GM21367 (cell line): ENCODE data around the gene PCDH20.
"Not testable (repeated sequence)": the region's sequence is repeated elsewhere in the genome, so short reads cannot be mapped to it uniquely, and the experiment has no call there.

Experiments
- ATAC-seq: cut with Tn5 transposase; IDR thresholded peaks from one replicate; pipeline ENCODE4 v1.9.1; 2021; ENCODE audit not compliant: unreplicated experiment

Gene PCDH20, protein sequence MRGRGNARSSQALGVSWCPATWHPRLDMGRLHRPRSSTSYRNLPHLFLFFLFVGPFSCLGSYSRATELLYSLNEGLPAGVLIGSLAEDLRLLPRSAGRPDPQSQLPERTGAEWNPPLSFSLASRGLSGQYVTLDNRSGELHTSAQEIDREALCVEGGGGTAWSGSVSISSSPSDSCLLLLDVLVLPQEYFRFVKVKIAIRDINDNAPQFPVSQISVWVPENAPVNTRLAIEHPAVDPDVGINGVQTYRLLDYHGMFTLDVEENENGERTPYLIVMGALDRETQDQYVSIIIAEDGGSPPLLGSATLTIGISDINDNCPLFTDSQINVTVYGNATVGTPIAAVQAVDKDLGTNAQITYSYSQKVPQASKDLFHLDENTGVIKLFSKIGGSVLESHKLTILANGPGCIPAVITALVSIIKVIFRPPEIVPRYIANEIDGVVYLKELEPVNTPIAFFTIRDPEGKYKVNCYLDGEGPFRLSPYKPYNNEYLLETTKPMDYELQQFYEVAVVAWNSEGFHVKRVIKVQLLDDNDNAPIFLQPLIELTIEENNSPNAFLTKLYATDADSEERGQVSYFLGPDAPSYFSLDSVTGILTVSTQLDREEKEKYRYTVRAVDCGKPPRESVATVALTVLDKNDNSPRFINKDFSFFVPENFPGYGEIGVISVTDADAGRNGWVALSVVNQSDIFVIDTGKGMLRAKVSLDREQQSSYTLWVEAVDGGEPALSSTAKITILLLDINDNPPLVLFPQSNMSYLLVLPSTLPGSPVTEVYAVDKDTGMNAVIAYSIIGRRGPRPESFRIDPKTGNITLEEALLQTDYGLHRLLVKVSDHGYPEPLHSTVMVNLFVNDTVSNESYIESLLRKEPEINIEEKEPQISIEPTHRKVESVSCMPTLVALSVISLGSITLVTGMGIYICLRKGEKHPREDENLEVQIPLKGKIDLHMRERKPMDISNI

DNA sequence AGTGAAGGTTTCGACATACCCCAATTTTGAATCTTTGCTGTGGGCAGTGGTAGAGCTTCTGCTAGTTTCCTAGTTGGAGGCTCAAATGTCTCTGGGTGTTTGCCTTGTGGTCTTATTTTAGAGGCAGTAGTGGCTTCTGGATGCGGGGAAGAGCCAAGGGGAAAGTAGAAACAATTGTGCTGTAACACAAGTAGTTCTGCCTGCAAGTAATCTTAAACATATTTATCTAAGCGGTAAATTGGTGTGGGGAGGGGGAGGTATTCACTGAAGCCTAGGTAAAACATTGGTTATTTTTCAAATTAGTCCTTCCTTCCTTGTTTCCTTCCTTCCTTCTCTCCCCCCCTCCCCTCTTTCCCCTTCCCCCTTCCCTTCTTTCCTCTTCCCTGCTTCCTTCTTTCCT lies at the start of gene PCDH20:
TSS of gene PCDH20 (minus strand) at position 101 of the 400 bp plus-strand sequence. CDS start 691 bp downstream, outside the sequence.
- ATAC-seq: no peak

DNA sequence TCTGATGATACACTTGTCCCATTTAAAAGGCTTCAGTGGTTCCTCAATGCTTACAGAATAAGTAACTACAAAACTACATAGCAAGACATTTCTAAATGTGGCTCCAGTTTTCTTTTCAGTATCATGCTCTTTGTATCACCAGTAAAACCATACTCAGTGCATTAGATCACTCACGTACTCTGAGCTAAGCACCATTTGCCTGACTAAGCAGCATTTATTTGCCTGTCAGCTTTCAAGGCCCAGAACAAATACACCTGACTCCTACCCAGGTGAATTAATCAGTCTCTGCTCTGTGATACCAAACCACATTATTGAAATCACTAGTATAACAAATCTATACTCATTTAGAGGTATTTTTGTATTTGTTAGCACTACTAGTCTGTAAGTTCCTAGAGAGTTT lies 47.4 kb upstream of the PCDH20 start:
- no peak for ATAC-seq

- ATAC-seq: no peak
These were observed 37.5 kb upstream of the PCDH20 start for GRCh38 chr13:61453121-61453520.

DNA sequence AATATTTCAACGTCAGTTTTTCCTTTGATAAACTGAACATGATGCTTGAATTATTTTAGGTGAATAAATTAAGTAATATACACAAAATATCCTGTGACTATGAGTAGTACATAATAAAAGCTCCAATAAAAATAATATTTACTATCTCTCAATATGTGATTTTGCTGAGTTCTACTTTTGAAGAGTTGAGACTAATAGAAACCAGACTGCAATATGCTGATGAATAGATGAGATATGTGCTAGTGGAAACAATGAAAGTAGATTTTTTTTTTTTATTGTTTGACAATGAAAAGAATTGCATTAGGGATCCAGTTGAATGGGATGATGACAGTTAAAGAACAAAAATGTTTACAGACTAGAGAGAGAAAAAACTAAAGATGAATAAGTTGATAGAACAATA lies 16.4 kb upstream of the PCDH20 start:
- no peak for ATAC-seq

DNA sequence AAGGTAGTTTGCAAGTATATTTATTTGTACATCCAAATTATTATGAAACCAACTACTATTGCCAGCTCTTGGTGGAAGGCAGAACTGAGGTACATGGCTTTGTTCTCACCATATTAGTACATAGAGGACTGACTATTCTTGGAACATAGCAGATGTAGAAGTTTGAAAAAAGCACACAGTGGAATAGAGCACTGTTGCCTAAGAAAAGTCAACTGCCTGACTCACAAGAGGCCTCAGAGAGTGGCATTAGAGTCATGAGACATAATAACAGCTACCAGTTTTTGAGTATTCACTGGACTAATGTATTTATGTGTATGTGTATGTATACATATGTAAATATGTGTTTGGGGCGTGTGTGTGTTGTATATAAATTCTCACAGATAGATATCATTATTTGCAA lies 8.3 kb upstream of the PCDH20 start:
- ATAC-seq: no peak

- ATAC-seq: no peak
These were observed 1.5 kb upstream of the PCDH20 start for GRCh38 chr13:61417086-61417570.

- ATAC-seq: no peak
These were observed 459 bp downstream of the PCDH20 start for GRCh38 chr13:61415058-61415721.

DNA sequence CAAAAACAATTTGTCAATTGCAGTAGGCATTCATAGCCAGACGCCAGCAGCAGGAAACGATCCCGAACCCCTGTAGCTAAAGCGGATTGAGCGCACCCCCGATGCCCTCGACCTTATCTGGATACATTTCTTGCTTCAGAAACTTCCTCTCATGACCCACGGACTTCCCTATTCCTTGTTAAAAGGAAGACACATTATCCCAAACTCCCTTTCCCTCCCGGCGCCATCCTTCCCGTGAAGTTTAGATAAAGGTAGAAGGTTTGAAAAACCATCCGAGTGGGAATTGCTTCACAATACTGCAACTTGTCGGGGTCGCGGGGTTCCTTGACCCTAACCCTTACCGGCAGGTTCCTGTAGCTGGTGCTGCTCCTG lies 977 bp downstream of the PCDH20 start:
- no peak for ATAC-seq

DNA sequence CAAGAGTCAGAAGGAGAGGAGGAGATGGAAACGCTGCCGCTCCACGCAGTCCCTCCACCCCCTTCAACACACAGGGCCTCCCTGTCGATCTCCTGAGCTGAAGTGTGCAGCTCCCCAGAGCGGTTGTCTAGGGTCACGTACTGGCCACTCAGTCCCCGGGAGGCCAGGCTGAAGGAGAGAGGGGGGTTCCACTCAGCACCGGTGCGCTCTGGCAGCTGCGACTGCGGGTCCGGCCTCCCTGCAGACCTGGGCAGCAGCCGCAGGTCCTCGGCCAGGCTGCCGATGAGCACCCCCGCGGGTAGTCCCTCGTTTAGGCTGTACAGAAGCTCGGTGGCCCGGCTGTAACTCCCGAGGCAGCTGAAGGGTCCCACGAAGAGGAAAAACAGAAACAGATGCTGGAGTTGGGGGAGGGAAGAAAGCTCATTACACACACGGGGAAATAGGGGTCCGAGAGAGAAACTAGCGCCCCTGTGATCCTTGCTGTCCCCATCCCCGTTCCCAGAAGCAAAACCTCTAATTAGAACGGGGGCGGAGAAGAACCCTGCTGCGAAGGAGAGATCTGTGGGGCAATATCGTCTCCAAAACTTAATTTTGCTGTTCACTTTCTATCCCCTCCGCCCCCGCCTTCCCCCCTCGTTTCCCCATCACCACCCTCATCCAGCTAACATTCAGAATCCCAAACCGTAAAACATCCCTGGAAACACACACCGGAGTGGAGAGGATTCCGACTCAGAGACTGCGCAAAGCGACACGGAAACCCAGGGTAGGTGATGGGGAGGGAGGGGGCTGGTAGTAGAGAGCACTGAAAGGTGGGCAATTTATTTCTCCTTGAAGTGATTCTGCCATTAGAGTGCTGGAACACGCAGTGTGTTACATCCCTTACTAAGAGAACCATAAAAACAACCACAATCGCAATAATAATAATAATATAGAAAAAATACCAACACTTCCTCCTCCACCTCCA lies 1.8 kb downstream of the PCDH20 start:
- ATAC-seq: no peak

DNA sequence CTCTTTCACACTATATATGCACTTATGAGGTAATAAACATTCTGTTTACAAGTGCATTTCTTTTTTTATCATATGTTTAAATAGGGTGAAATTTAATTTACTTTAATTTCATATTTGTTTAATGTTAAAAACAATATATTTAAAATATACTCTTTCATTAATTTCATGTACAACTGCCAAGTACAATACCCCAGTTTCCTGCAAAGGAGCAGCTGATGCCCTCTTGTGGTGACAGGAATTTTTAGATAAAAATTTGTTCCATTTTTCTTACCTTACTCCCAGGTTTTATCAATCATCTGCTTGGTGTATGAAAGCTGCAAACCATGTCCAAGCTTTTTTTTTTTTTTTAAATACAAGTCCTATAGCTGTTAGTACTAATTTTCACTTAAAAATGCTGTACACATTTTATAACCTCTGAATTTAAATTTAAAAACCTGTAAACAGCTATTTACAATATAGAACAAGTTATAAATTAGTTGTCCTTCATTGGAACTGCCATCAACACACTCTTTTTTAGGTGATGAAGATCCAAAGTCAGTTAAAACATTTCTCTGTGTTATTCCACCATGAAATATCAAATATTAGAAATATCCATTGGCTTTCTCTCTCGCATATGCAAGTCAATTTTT lies 4.9 kb downstream of the PCDH20 start:
- no peak for ATAC-seq

GRCh38 chr13:61410266-61410665 lies 5.4 kb downstream of the PCDH20 start:
- no peak for ATAC-seq

GRCh38 chr13:61408571-61408970 lies 7.1 kb downstream of the PCDH20 start:
- ATAC-seq: no peak

DNA sequence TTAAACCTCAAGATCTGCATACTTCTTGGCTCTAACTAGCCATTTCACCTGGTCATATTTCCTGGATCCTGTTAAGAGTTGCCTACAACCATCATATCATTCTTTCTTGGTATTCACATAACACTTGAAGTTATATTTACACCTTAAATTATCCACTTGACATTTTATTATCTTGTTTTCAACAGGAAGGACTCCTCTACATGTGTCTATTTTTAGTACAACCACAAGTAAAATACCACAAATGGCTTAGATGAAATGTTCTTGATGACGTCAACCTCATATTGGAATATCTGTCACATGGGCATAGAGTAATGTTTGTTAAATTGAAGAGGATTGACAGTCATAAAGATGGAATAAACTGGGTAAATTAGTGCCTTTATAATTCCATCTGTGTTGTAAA lies 9.4 kb downstream of the PCDH20 start:
- no peak for ATAC-seq

DNA sequence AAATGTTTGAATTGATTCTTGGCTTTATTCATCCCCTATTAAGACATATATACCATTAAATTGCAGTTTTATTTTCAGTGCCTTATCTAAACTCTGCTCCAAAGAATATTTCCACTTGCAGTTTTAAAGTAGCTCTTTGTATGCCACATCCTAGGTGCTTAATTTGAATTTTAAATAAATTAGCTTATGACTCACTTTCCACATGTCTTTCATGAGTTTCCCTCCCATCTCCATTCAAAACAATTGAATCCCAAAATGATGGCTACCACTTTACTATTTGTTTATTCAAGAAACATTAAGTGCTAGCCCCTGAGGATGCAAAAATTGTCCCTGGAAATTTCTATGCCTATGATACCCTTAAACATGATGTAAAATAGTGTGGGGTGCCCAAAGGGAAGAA lies 19.5 kb downstream of the PCDH20 start:
- no peak for ATAC-seq

DNA sequence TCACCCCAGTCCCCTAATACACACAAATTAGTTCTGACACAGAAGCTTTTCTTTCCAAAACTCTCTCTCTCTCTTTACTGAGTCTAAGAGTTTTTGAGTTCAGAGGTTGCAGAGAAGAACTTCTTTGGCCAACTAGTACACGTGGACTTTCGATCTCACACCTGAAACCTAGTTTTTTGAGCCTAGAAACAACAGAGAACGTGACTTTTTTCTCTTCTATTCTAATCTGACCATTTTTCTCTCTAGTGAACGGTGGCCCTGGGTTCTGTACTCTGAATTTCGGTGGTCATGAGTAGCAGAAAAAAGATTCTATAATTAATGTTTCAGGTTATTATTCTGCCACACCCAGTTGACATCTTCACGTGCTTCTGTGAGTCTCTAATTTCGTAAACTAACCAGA lies 24.2 kb downstream of the PCDH20 start:
- no peak for ATAC-seq

DNA sequence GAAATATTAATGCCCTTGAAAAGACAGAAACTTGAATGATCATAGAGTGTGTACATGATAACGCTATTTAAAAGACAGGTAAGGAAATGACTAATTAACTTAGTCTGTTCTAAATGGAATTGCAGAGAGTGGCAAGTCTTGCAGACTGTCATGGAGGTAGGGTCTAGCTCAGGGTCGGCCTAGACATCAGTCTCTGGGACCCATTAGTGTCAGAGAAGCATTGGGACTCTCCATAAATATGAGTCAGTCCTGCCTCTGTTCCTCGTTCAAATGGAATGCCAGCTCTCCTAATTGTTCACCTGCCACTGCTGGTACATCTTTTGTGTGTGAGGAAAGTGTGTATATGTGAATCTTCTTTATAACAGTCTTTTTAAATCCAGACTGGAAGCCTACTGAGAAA lies 28.0 kb downstream of the PCDH20 start:
- no peak for ATAC-seq

- no peak for ATAC-seq
These were observed 32.5 kb downstream of the PCDH20 start for GRCh38 chr13:61383111-61383510.

DNA sequence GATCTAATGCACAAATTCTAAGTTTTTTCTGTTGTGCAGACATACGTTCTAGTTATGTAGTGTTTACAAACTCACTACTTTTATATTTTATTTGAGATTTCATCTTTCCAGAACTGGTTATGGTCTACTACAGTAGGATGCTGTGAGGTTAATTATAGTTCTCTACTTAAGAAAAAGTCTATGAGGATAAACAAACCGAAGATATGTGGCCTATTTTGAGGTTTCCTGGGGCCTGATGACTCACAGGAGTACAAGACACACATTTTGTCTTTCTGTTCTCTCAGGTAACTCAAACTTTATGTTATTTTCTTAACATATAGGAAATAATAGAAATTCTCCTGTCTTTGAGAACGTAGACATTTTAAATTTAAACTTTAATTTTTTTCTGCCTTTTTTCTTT lies 45.1 kb downstream of the PCDH20 start:
- ATAC-seq: no peak

- not testable (repeated sequence) for ATAC-seq
These were observed 51.0 kb downstream of the PCDH20 start for GRCh38 chr13:61364690-61365089.

- no peak for ATAC-seq
These were observed 53.1 kb downstream of the PCDH20 start for GRCh38 chr13:61362522-61362921.
